ENCODE measurements around the gene ACTN4.

Gene ACTN4

DNA sequence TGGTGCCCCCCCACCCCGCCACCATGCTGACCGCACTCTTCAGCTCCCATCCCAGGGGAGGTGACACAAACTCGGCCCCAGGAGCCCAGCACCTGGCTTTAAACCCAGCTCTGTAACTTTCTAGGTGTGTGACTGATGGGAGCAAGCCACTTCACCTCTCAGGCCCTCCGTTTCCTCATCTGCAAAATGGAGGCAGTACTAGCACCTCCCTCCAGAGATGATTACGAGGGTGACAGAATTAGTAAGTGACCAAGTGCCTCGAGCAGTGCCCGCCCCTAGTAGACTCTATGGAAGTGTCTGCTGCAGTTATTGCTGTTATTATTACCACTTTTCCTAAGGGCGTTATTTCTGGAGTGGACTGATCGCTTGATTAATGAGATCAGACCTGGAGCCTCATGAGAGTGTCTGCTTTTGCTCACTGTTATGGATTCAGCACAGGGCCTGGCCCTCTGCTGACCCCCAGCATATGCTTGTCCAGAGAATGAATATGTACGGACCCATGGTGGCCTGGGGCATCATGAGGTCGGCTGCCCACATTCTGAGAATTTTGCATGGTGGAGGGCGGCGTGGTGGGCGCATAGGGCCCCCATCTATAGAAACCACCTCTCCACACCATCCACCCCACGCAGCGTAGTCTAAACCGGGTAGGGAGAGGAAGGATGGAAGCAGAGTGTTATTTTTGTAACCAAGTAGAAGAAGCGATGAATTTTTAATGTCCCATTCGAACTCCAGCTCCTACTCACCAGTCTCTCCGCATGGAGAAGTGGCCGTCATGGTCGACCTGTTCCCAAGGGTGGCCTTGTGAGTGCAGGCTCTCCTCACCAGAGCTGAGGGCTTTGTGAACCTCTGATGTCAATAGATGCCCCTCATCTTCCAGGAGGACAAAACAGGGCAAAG is 48.6 kb downstream of the ACTN4 start:
- DNase-seq (ENCODE audit: low spot score), result no peak

DNA sequence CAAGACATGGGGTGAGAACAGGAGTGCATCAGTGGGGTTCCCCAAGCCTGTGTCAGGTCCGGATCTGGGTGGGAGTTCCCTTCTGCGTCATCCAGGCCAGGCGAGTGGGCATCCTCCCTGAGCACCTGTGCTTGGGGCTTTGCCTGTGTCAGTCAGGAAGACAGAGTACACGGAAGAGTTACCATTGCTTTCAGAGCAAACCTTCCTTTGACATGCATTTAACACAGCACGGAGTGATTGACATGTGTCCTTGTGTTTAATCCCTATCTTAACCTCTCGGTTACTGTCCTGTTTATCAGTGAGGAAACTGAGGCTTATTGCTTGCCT is 49.2 kb downstream of the ACTN4 start:
- DNase-seq (ENCODE audit: low spot score), result no peak

DNA sequence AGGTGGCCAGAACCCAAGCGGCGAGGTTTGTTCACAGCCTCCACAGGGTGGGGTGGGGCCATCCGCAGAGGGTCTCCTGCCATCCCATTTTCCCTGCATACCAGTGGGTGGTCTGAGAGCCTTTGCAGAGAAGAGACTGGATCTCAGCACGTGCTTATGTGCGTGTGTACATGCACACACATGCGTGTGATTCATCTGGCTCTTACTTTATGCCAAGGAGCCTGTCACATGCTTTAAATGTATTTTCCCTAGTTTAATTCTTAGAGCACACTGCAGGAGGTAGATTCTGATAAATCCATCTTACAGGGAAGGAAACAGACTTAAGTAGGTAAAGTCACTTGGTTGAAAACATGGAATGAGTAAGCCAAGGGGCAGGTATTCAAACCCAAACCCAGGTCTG is 49.7 kb downstream of the ACTN4 start:
- DNase-seq (ENCODE audit: low spot score), result no peak

DNA sequence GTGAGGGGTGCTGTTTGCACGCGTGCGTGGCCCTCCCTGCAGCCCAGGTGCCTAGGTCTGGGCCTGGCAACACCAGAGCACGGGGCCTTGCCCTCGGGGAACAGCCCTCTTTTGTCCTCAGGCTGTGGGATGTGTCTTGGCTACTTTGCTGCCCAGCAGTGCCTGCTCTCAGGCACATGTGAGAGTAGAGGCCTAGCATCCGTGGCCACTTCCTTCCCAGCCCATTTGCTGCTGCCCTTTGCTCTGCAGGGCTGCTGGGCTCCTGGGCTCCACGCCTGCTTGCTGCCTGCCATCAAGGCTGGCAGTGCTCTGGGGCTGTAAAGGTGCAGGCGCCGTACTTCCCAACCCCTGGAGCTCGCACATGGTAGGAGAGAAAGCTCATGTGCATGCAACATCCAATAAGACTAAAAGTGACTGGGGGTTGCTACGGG is 50.2 kb downstream of the ACTN4 start:
- DNase-seq (ENCODE audit: low spot score), result no peak

DNA sequence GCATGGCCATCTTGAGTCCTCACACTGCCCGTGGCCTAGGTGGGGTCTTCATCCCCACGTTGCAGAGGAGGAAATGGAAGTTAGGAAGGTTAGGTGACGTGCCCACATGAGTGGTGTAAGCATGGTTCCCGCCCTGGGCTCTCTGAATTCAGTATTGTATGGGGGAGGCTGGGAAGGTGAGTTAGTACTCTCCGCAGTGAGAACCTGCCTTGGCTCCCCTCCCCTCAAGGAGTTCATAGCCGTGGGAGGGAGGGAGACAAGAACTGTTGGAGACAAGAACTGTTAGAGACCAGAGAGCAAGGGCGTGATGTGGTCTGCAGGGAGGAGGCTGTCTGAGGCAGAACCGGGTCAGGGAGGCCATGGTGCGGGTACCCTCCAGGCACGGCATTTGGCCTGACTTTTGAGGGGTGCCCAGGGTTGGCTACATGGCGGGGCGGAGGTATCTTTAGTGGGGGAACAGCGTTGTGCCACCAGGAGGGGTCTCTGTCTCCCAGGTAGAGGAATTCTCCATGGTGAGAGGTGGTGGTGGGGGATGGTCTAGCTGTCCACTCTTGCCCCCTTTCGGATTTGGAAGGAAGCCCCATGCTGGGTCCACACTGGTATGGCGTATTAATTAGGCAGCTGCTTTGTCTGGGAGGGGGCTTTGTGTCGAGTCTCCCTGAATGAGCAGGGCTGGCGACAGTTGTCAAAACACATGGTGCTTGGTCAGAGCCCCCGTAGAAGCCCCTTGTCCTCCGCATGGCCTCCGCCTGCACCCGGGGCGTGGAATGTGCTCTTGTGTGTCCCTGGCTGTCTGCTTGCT is 51.0 kb downstream of the ACTN4 start:
- DNase-seq (ENCODE audit: low spot score), result no peak

DNA sequence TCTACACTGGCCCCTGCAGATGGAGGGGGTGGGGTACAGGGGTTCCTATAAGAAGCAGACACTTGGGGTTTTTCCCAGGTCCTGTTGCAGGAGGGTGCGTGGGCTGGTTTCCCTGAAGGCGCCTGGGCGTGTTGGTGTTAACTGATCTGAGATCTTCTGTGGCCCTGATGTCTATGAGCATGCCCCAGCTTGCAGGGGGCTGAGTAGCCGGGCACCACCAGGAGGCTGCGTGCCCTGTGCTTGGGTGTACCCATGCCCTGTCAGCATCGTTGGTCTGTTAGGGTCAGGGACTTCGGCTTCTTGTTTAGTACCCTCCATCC is 51.5 kb downstream of the ACTN4 start:
- DNase-seq (ENCODE audit: low spot score), result no peak

DNA sequence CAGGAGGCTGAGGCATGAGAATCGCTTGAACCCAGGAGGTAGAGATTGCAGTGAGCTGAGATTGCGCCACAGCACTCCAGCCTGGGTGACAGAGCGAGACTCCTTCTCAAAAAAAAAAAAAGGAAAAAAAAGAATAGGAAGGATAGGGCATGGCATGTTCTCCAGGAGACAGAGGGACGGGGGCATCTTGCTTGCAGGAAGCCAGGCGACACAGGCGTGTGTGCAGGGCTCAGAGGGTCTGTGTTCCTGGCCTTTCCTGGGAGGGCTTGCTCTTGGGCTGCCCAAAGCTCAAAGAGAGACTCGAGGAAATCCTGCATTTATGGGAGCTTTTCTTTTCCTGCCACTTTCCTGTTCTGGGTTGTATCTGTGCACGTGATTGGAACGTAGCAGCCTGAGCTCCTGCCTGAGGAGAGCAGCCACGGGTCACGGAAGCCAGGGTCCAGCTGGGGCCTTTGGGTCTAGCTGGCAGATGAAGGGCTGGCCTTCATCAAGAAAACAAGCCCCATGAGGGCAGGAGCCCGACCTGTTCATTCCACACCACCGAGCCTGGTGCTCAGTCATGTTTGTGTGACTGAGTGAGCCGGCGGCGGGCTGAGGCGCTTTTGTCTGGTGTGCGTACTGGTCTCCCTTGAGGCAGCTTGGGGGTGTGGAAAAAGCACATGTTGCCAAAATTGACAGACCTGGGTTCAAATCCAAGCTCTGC is 52.3 kb downstream of the ACTN4 start:
- no peak for DNase-seq (ENCODE audit: low spot score)

DNA sequence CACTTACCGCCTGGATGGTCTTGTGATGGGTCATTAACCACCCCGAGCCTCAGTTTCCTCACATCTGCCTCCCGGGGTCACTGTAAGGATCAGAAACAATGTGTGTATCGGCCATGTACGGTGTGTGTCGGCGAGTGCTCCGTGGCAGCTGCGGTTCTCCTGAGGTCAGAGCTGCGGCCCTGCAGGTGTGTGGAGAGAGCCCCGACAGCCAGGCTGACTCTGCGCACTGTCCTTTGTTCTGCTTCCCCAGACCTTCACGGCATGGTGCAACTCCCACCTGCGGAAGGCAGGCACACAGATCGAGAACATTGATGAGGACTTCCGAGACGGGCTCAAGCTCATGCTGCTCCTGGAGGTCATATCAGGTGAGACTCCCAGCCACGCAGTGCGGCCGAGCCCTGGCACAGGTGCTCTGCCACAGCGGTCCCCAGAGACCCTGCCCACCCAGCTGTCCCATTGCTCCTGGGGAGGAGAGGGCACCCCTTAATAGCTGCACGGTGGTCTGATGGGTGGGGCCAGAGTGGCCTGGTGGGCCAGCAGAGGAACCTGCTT is 53.0 kb downstream of the ACTN4 start:
- DNase-seq (ENCODE audit: low spot score), result no peak

DNA sequence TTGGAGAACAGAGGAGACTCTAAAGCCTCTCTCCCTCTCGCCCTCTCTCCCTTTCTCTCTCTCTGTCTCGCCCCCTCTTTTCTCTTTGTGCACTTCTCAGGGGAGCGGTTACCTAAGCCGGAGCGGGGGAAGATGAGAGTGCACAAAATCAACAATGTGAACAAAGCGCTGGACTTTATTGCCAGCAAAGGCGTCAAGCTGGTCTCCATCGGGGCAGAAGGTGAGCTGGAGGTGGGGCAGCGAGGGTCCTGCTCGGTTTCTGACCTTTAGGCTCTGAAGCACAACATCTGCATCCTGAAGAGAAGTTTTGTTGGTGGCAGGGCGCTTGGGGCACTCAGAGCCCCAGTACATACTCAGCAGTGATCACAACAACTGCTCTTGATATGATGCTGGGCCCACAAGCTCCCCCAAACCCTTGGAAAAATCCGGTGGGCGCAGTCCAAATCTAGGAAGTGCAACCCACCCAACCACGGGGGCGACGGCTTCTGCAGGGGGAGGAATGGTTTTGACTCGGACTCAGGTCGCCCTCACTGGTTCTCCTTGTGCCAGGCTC is 53.5 kb downstream of the ACTN4 start:
- DNase-seq (ENCODE audit: low spot score), result no peak

DNA sequence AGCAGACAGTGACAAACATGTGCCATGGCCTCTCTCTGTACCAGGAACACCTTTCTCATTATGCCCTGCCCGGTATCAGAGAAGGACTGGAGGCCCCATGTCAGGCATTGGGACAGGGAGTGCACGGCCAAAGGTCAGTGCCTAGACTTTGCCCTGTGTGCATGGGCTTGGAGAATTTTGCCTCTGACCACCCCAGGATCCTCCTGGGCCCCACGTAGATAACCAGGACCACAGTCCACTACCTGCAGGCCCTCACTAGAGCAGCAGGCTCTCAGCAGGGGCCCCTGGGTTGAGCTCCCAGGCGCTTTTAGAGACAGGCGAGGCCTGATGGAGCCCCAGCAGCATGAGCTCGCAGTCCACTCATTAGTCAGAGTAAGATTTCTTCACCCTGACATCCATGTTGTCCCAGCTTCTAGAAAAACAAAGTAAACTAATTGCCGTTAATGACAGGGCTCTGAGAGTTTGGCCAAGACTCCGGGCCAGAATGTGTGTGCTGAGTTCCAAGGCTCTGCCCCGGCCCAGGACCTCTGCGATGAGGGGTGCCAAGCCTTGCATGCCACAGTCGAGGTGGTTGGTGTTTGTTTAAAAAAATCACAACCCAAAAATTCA is 54.1 kb downstream of the ACTN4 start:
- no peak for DNase-seq (ENCODE audit: low spot score)

DNA sequence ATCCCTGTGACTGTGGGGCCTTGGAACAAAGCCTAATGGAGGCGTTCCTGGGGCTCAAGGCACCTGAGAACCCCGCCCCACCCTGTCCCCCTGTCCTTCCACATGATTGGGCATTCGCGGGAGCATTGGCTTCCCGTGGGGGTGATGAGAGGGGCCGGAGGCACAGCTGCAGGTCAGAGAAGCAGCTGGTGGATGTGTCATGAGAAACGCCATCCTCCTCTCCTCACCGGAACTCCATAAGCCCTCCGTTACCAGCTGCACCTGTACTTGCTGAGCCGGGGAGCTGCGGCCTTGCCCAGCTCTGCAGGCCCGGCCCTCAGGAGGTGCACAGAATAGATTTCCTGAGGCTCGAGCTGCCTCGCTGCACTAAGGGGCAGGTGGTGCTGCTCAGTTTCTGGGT is 54.8 kb downstream of the ACTN4 start:
- DNase-seq (ENCODE audit: low spot score), result no peak

DNA sequence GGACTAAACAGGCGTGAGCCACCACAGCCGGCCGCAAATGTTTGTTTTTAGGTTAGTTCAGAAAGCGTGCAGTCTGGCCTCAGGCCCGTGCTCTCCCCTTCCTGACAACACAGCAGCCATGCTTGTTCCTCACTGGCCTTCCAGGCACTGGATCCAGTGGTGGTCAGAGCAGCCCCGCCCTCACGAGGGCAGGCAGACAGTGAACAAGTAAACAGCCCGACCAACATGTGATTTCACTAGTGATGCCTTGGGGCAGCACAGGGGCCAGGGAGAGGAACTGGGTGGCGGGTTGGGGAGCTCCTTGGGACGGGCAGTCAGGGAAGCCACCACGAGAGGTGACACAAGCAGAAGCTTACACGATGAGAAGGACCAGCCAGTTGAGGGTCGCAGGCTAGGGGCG is 56.1 kb downstream of the ACTN4 start:
- DNase-seq (ENCODE audit: low spot score), result no peak

DNA sequence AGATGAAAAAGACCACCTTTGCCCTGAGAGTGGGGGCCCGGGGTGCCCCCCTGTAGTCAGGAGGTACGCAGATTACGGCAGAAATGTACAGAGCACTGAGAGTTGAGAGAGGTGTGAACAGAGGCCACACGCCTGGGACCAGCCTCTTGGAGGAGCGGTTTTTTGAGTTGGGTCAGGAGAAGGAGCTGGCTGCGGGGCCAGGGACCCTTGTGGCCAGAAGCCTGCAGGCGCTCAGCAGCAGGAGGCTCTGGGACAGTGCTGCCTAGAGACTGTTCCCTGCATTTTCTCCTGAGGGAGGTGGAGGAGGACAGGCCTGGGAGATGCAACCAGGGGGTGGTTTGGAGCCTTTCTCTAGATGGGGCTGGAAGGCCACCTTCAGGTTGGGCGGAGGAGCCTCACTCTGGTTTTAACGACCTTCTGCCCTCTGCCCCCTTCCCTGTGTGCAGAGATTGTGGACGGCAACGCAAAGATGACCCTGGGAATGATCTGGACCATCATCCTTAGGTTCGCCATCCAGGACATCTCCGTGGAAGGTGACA is 57.1 kb downstream of the ACTN4 start:
- no peak for DNase-seq (ENCODE audit: low spot score)

DNA sequence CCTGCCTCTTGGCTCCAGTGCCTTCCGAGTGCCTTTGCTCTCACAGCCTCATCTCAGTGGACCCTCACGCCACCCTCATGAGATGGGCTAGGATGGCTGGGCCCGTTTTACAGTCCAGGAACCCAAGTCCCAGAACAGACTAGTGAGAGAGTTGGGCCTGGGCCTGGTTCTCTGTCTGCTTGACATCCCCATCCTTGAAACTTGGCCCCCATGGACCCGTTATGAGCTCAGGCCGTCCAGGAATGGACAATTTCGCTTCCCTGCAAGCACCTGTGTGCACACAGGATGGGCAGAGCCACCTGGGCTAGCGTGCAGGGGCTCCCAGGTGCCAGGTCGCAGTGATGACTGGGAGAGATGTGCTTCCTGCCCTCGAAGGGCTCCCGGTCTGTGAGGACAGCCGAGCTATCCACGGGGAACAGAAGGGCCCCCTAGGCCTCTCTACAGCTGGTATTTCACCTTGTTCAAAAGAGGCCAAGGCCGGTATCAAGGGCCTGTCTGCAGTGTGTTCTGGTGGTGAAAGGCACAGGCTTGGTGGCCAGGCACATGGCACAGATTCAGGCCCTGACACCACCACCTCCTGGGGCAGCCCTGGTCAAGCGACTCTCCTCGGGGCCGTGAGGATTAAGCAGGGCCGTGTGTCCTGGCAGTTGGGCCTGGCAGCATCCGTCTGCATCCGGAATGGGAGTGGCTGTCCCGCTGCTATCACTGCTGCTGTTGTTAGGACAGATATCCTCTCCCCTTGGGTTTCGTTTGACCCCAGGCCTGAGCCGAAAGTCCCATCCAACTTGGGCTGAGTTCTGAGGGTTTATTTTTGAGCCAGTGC is 58.0 kb downstream of the ACTN4 start:
- no peak for DNase-seq (ENCODE audit: low spot score)

DNA sequence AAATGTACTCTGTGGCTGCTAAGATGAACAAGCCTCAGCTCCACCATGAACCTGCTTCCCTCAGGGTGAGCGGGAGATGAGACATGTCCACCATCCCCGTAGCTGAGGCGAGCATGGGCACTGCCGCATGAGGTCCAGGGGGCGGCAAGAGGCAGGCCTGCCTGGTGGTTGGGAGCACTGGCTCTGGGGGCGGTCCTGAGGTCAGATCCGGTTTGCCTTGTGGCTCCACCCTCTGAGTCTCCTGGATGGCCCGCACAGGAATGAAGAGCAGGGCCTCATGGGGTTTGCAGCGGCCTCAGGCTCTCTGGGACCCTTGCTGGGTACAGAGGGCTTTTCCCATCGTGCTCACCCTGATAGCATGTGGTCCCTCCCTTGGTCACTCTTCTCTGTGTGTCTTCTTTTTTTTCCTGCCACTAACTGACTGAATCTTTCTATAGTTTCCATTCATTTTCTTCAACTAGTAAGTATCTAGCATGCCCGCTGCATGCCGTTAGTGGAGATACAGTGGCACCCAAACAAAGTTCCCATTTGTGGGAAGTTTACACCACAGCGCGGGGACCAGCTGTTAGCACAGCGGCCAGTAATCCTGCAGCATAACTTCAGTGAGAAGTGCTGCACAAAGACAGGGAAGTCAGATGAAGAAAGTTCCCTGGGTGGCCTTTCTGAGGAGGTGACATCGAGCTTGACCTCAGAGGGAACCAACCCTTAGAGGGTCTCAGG is 59.5 kb downstream of the ACTN4 start:
- no peak for DNase-seq (ENCODE audit: low spot score)

DNA sequence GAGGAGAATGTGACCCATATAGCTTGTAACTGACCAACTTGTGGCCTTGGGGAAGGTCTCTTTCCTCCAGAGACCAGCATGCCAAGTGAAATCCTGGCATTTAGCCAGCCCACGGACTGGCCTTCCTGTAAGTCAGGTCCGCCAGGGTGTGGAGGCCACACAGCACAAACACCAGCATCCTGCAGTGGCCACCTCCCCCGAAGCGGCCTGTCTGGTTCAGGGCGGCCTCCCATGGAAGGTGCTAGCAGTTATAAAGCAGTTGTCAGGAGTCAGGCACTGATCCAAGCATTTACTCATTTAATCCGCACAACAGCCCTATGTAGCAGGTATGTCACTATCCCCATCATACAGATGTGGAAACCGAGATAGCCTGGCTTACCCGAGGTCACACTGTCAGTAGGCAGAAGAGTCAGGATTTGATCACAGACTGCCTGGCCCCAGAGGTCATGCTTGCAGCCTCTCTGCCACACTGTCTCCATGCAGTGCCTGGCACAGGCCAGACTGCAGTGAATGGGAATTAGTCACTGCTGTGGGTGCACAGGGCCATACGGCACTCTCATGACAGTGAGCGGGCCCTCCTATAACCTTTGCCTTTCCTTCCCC is 60.2 kb downstream of the ACTN4 start:
- no peak for DNase-seq (ENCODE audit: low spot score)

DNA sequence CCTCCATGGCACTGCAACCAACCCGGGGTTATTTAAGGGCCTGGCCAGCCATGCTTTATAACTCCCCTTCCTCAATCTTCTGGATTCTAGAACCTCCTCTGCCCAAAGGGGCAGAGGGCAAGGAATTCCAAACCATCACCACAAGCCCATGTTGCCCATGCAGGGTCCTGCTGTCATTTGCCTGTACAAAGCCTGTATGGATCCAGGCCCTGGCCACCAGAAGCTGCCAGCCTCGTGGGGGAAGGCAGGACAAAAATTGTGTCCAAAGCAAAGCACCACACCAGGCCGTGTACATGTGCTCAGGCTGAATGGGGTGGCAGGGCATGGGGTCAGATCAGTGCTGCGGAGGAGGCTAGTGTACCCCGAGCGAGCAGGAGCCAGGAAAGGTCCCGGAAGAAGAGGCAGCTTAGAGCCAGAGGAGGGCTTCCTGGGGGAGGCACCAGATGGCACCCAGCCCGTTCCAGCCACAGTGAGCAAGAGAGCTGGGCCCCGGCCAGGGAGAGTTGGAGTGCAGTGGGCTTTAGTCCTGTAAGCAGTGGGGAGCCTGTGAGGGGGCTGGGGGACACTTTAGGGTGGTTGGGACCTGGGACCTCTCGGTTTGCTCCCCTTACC is 61.1 kb downstream of the ACTN4 start:
- DNase-seq (ENCODE audit: low spot score), result no peak

DNA sequence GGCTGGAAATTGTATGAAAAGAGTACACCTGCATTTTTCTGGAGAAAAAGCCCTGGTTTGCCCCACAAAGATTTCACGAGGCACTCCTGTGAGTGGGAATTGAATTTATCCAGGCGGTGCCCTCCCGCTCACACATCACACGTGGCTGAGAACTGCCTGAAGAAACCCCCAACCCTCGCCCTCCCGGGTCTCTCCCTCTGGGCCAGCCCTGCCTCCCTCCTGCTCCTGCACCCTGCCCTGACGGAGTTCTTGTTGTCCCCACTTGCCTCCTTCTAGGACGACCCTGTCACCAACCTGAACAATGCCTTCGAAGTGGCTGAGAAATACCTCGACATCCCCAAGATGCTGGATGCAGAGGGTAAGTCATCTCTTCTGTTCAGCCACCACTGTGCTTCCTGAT is 61.7 kb downstream of the ACTN4 start:
- DNase-seq (ENCODE audit: low spot score), result no peak
